Spleen (tissue), 11 donors: ENCODE data around the gene DMGDH. TPM values are rescaled to one million over a fixed set of nuclear protein-coding genes. Genes with fewer than 3 reads are reported as not detected.

ENCODE experiments used
- DNase-seq: peaks from one replicate; pipeline ENCODE4 v3.0.0-alpha.2; 2020
- H3K27ac ChIP-seq, 8 donors: fragments of 200-600 bp; sonication (generic) in 7 of 8; 1 replicate in 4 of 8; 2 replicates in 4 of 8; pipeline versions ENCODE4 v1.5.0 to v1.8.0; 2016 to 2021; ENCODE audit warnings: inconsistent platforms in 4 of 8, mild to moderate bottlenecking in 4 of 8, moderate library complexity in 1 of 8
- H3K27me3 ChIP-seq, 7 donors: fragments of 200-600 bp; sonication (generic) in 6 of 7; replicated peaks in 1 of 7; 1 replicate in 4 of 7; 2 replicates in 3 of 7; pipeline versions ENCODE4 v1.5.0 to v1.8.0; 2016 to 2021; ENCODE audit warnings: inconsistent platforms in 3 of 7, mild to moderate bottlenecking in 1 of 7
- H3K36me3 ChIP-seq, 6 donors: fragments of 200-600 bp; sonication (generic) in 5 of 6; 1 replicate in 4 of 6; 2 replicates in 2 of 6; pipeline versions ENCODE4 v1.5.0 to v1.8.0; 2016 to 2021; ENCODE audit warnings: inconsistent platforms in 2 of 6
- H3K4me1 ChIP-seq, 6 donors: fragments of 200-600 bp; sonication (generic) in 5 of 6; 1 replicate in 3 of 6; 2 replicates in 3 of 6; pipeline versions ENCODE4 v1.5.0 to v1.8.0; 2016 to 2021; ENCODE audit warnings: inconsistent platforms in 3 of 6
- H3K4me3 ChIP-seq, 8 donors: fragments of 200-600 bp; sonication (generic) in 7 of 8; 1 replicate in 4 of 8; 2 replicates in 4 of 8; pipeline versions ENCODE4 v1.5.0 to v1.8.0; 2016 to 2021; ENCODE audit warnings: inconsistent platforms in 4 of 8, mild to moderate bottlenecking in 4 of 8, moderate library complexity in 2 of 8
- H3K9me3 ChIP-seq, 8 donors: fragments of 200-600 bp; sonication (generic) in 7 of 8; 1 replicate in 4 of 8; 2 replicates in 4 of 8; pipeline versions ENCODE4 v1.5.0 to v1.8.0; 2016 to 2021; ENCODE audit warnings: inconsistent platforms in 4 of 8
- CTCF ChIP-seq, 11 experiments: fragments of 200-600 bp in 7 of 11; fragments of 450-650 bp in 4 of 11; sonication (generic) in 4 of 11; IDR thresholded peaks in 8 of 11; conservative IDR thresholded peaks in 3 of 11; 1 replicate in 7 of 11; 2 replicates in 4 of 11; pipeline versions ENCODE4 v1.4.0 to v1.8.0; 2016 to 2021; ENCODE audit warnings: antibody characterized with exemption in 11 of 11, inconsistent platforms in 4 of 11, mild to moderate bottlenecking in 1 of 11
- POLR2A ChIP-seq, 3 donors: fragments of 450-650 bp; IDR thresholded peaks; one replicate each; pipeline ENCODE4 v1.5.1; 2017; ENCODE audit warnings: antibody characterized with exemption in 3 of 3, mild to moderate bottlenecking in 1 of 3
- POLR2AphosphoS5 ChIP-seq, 3 donors: sonication (generic); formaldehyde crosslinking; IDR thresholded peaks; one replicate each; pipeline ENCODE4 v1.5.1; 2017; ENCODE audit warnings: antibody characterized with exemption in 3 of 3
- WGBS, 5 donors: extraction: QIAGEN DNeasy Blood & Tissue Kit in 3 of 5; methylation state at CpG; one replicate each; pipeline versions ENCODE4 v1.1.5 to v1.1.7; 2013 to 2018; 5-methylcytosine and 5-hydroxymethylcytosine counted together
- intact Hi-C: fragments of 100-400 bp; cut with DNase I; formaldehyde crosslinking; loops from one replicate; pipeline ENCODE4 v1.15.0; 2023; ENCODE audit warnings: low total_unique reads
- polyA plus RNA-seq, 3 donors: library from polyadenylated mRNA; stranded (reverse); fragments of 200-250 nt; gene quantifications; one replicate each; pipeline ENCODE4 v1.2.1, GENCODE V29; 2013
- total RNA-seq, 7 donors: library from RNA; depleted of rRNA in 3 of 7; stranded (reverse); fragments of >200 nt in 3 of 7; fragmentation: NEBNext Ultra II Directional in 4 of 7; extraction: Animal tissue kit (Norgen Biotek cat#: 25700) in 4 of 7; gene quantifications; one replicate each; pipeline versions ENCODE4 v1.1.0 to v1.2.1, GENCODE V29; 2016 to 2021
- donor health status: healthy with polysubstance abuse.
- donor health status: DM: no; HTN: no; CAD: no; lungs with moderate emphysema.
- donor health status: DM: no; HTN: no; CAD: no.
- donor health status: Bipolar disorder and iron deficiency.
- donor health status: healthy.
- donor health status: DM: no; HTN: no; CAD: no.
- donor health status: DM: yes; HTN: yes; CAD: no.

The DMGDH gene
- total and polyA plus RNA-seq, 10 donors, result 0.06 to 1.4 (median 0.45) TPM; not detected in 2

- no peak for TF ChIP-seq POLR2AphosphoS5 (IDR thresholded peaks at IDR 0.05)
- TF ChIP-seq CTCF (IDR thresholded peaks at IDR 0.05 in 8 of 11, conservative IDR thresholded peaks at IDR 0.05 in 3 of 11), result no peak
- no peak for TF ChIP-seq POLR2A (IDR thresholded peaks at IDR 0.05)
- Histone ChIP-seq H3K36me3 (no peaks in the 10 kb centered on the region), H3K27ac (no peak overlapping the region), H3K4me1 (peaks cover 0 to 44% (median 19%) of the 10 kb centered on the region in 6 donors), H3K27me3 (no peaks in the 10 kb centered on the region), H3K9me3 (no peaks in the 10 kb centered on the region), H3K4me3 (no peak overlapping the region)
- DNase-seq, result no peak
- intact Hi-C loops, result no loop called here
Observed at GRCh38 chr5:78979909-78980308, 89.6 kb downstream of the DMGDH start.

- H3K36me3 ChIP-seq, result no peaks in the 10 kb centered on the region
- WGBS, 5 donors, result 69 to 90% (median 72%) methylated on average over 7 of the region's 7 CpGs
- H3K9me3 ChIP-seq, result no peaks in the 10 kb centered on the region
- no peaks in the 10 kb centered on the region for H3K27me3 ChIP-seq
- no peak overlapping the region for H3K4me3 ChIP-seq
- intact Hi-C loops, result no loop called here
- H3K4me1 ChIP-seq, result peaks cover 0 to 44% (median 19%) of the 10 kb centered on the region in 6 donors
- DNase-seq, result no peak
- TF ChIP-seq CTCF (IDR thresholded peaks at IDR 0.05 in 8 of 11, conservative IDR thresholded peaks at IDR 0.05 in 3 of 11), result no peak
- TF ChIP-seq POLR2AphosphoS5 (IDR thresholded peaks at IDR 0.05), result no peak
- no peak for TF ChIP-seq POLR2A (IDR thresholded peaks at IDR 0.05)
- no peak overlapping the region for H3K27ac ChIP-seq
Observed at GRCh38 chr5:78979117-78979742, 90.2 kb downstream of the DMGDH start.

- intact Hi-C loops, result no loop called here
- Histone ChIP-seq H3K36me3 (no peaks in the 10 kb centered on the region), H3K27ac (no peak overlapping the region), H3K4me3 (no peak overlapping the region), H3K4me1 (peaks cover 0 to 32% (median 6%) of the 10 kb centered on the region in 6 donors), H3K9me3 (no peaks in the 10 kb centered on the region), H3K27me3 (no peaks in the 10 kb centered on the region)
- 91 to 97% (median 94%) methylated on average over 8 of the region's 8 CpGs for WGBS, 5 donors
- TF ChIP-seq CTCF (IDR thresholded peaks at IDR 0.05 in 8 of 11, conservative IDR thresholded peaks at IDR 0.05 in 3 of 11), result no peak
- TF ChIP-seq POLR2AphosphoS5 (IDR thresholded peaks at IDR 0.05), result no peak
- no peak for TF ChIP-seq POLR2A (IDR thresholded peaks at IDR 0.05)
- no peak for DNase-seq
Observed at GRCh38 chr5:78975035-78975434, 94.4 kb downstream of the DMGDH start.

GRCh38 chr5:78974601-78975000, 94.9 kb downstream of the DMGDH start:
- no peak overlapping the region for H3K27ac ChIP-seq
- TF ChIP-seq POLR2AphosphoS5 (IDR thresholded peaks at IDR 0.05) (no peak), POLR2A (IDR thresholded peaks at IDR 0.05) (no peak), CTCF (IDR thresholded peaks at IDR 0.05 in 8 of 11, conservative IDR thresholded peaks at IDR 0.05 in 3 of 11) (no peak)
- intact Hi-C loops, result no loop called here
- no peak overlapping the region for H3K4me3 ChIP-seq
- H3K27me3 ChIP-seq, result no peaks in the 10 kb centered on the region
- 89 to 94% (median 93%) methylated on average over 2 of the region's 2 CpGs for WGBS, 5 donors
- H3K36me3 ChIP-seq, result no peaks in the 10 kb centered on the region
- no peak for DNase-seq
- H3K9me3 ChIP-seq, result no peaks in the 10 kb centered on the region
- H3K4me1 ChIP-seq, result peaks cover 0 to 28% (median 6%) of the 10 kb centered on the region in 6 donors
